Measurements from ENCODE around the gene SERPINA12. TPM values are rescaled to one million over a fixed set of nuclear protein-coding genes. Genes with fewer than 3 reads are reported as not detected.

The SERPINA12 gene
- total and polyA plus RNA-seq, 7 donors: not detected

- H3K27me3 ChIP-seq (ENCODE audit: insufficient read depth in 3 of 3, low read length in 2 of 3): peaks cover 0 to 7% (median 2%) of the 10 kb centered on the region in 3 donors
- 90 to 92% (median 91%) methylated on average over 12 of the region's 12 CpGs for WGBS, 3 donors
- TF ChIP-seq CTCF (IDR thresholded peaks at IDR 0.05): no peak
- no peaks in the 10 kb centered on the region for H3K9me3 ChIP-seq
- no peak overlapping the region for H3K4me3 ChIP-seq
- H3K27ac ChIP-seq: no peak overlapping the region
- ATAC-seq (no peak), DNase-seq (no peak)
- no peaks in the 10 kb centered on the region for H3K4me1 ChIP-seq
- intact Hi-C loops (cut with DNase I): no loop called here
- H3K36me3 ChIP-seq (ENCODE audit: insufficient read depth in 1 of 2, low read depth in 1 of 2): no peaks in the 10 kb centered on the region
Measured at GRCh38 chr14:94441531-94442205, 67.6 kb downstream of the SERPINA12 start.

GRCh38 chr14:94441130-94441529, 68.1 kb downstream of the SERPINA12 start:
- intact Hi-C loops (cut with DNase I): no loop called here
- no peaks in the 10 kb centered on the region for H3K4me1 ChIP-seq
- no peaks in the 10 kb centered on the region for H3K36me3 ChIP-seq (ENCODE audit: insufficient read depth in 1 of 2, low read depth in 1 of 2)
- H3K4me3 ChIP-seq: no peak overlapping the region
- 88 to 91% (median 88%) methylated on average over 4 of the region's 4 CpGs for WGBS, 3 donors
- DNase-seq (no peak), ATAC-seq (no peak)
- peaks cover under 1 to 7% (median 3%) of the 10 kb centered on the region in 3 donors for H3K27me3 ChIP-seq (ENCODE audit: insufficient read depth in 3 of 3, low read length in 2 of 3)
- H3K9me3 ChIP-seq: no peaks in the 10 kb centered on the region
- TF ChIP-seq CTCF (IDR thresholded peaks at IDR 0.05): no peak
- H3K27ac ChIP-seq: no peak overlapping the region

DNA sequence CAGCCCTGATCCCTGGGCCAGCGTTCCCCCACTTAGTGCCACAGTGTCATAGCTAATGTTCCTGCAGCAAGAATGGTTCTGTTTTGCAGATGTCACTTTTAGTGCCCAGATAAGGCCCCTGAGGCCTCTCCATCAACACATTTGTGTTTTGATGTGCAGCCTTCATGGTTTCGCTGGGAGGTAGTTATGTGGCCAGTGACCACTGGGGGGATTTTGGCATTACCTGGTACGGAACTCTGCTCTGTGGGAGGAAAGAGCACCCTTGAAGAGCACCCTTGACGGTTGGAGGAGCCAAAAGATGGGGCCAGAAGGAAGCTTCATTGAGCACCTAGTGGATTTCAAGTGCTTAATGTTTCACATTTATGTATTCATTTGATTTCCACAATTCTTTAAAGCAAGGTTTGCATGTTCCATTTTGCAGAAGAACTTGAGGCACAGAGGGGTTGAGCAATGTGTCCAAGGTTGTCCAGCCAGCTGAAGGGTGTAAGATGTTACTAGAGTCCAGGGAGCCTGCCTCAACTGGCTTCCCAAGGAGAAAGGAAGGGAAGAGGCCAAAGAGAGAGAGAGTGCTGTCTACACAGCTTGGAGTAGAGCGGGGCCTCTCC, 69.7 kb downstream of the SERPINA12 start:
- H3K36me3 ChIP-seq (ENCODE audit: insufficient read depth in 1 of 2, low read depth in 1 of 2): no peaks in the 10 kb centered on the region
- H3K27me3 ChIP-seq (ENCODE audit: insufficient read depth in 3 of 3, low read length in 2 of 3): peaks cover 3 to 7% (median 4%) of the 10 kb centered on the region in 3 donors
- DNase-seq: no peak
- H3K4me1 ChIP-seq: no peaks in the 10 kb centered on the region
- no peak overlapping the region for H3K4me3 ChIP-seq
- no peak for TF ChIP-seq CTCF (IDR thresholded peaks at IDR 0.05)
- H3K9me3 ChIP-seq: no peaks in the 10 kb centered on the region
- no peak for ATAC-seq
- WGBS, 3 donors: 63 to 77% (median 68%) methylated on average over 5 of the region's 5 CpGs
- intact Hi-C loops (cut with DNase I): no loop called here
- H3K27ac ChIP-seq: no peak overlapping the region

Other genes with a start within 250 kb of the SERPINA12 start
- gene SERPINA10, start 216.2 kb downstream of the SERPINA12 start, total RNA-seq: not detected
- not detected for gene SERPINA10, start 216.2 kb downstream of the SERPINA12 start, polyA plus RNA-seq
- not detected for gene SERPINA6, start 186.1 kb downstream of the SERPINA12 start, total RNA-seq
- not detected for gene SERPINA6, start 186.1 kb downstream of the SERPINA12 start, polyA plus RNA-seq
- gene SERPINA2, start 142.8 kb downstream of the SERPINA12 start, total RNA-seq: not detected
- not detected for gene SERPINA2, start 142.8 kb downstream of the SERPINA12 start, polyA plus RNA-seq
- gene SERPINA1, start 120.9 kb downstream of the SERPINA12 start, total RNA-seq: 1 to 10 TPM; 2.6 to 5.5 (median 4.7) TPM
- gene SERPINA1, start 120.9 kb downstream of the SERPINA12 start, polyA plus RNA-seq: 1 to 10 TPM in 2 of 3 donors, under 1 TPM in 1; 0.78 to 3.0 (median 2.8) TPM
- gene SERPINA11, start 56.7 kb downstream of the SERPINA12 start, total RNA-seq: not detected
- gene SERPINA11, start 56.7 kb downstream of the SERPINA12 start, polyA plus RNA-seq: not detected
- gene SERPINA9, start 33.3 kb downstream of the SERPINA12 start, total RNA-seq: not detected
- not detected for gene SERPINA9, start 33.3 kb downstream of the SERPINA12 start, polyA plus RNA-seq
- gene SERPINA4, start 52.0 kb upstream of the SERPINA12 start, total RNA-seq: not detected
- gene SERPINA4, start 52.0 kb upstream of the SERPINA12 start, polyA plus RNA-seq: not detected
- gene SERPINA5, start 72.0 kb upstream of the SERPINA12 start, total RNA-seq: 10 to 100 TPM in 3 of 4 donors, 1 to 10 TPM in 1; 7.2 to 59.7 (median 24.9) TPM
- 100 to 1,000 TPM in 1 of 3 donors, 1 to 10 TPM in 2; 2.6 to 107 (median 4.2) TPM for gene SERPINA5, start 72.0 kb upstream of the SERPINA12 start, polyA plus RNA-seq
- gene SERPINA3, start 102.9 kb upstream of the SERPINA12 start, total RNA-seq: 1,000 to 10,000 TPM in 1 of 4 donors, 100 to 1,000 TPM in 1, 10 to 100 TPM in 1, 1 to 10 TPM in 1; 5.5 to 1,141 (median 125) TPM
- 100 to 1,000 TPM in 2 of 3 donors, 10 to 100 TPM in 1; 45.7 to 360 (median 186) TPM for gene SERPINA3, start 102.9 kb upstream of the SERPINA12 start, polyA plus RNA-seq

Measured in psoas muscle (tissue), 8 donors.